ENCODE data around the gene GDE1.

The GDE1 gene

DNA sequence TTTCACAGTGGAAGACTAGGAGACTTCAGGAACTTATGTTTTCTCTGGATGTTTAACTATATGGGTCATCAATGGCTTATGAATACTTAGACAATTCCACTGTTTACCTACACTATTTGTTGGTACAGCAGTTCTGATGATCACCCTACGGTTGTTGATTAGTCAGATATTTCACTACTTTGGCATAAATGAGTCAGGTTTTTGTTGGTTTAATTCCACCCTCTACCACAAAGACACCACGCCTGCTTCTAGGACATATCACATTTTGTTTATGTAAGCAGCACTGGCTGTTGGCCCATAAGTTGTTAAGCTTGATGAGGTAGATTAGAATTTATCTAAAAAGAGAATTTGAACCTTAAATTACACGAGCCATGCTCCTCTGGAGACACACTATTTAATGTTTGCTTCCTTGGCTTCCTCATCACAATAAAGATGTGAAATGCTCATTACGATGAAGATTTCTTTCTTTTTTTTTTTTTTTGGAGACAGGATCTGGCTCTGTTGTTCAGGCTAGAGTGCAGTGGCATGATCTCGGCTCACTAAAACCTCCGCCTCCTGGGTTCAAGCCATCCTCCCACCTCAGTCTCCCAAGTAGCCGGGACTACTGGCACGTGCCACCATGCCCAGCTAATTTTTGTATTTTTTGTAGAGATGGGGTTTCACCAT lies 4.3 kb downstream of the GDE1 start:
- Histone ChIP-seq H3K27me3 (ENCODE audit: low read length) (no peaks in the 10 kb centered on the region), H3K27ac (ENCODE audit: low read depth, low read length) (no peak overlapping the region), H3F3A (ENCODE audit: insufficient read depth) (peaks cover 4% of the 10 kb centered on the region), H3K36me3 (ENCODE audit: low read length) (peaks cover 18% of the 10 kb centered on the region), H3K9me2 (replicated peaks; ENCODE audit: insufficient read depth, low read length) (no peaks in the 10 kb centered on the region), H3K79me2 (ENCODE audit: insufficient read depth, low read length) (peaks cover 38% of the 10 kb centered on the region), H2AFZ (ENCODE audit: low read depth, low read length, severe bottlenecking) (no peak overlapping the region), H3K9ac (ENCODE audit: low read length) (no peak overlapping the region), H3K9me3 (ENCODE audit: insufficient read depth, low read length) (no peaks in the 10 kb centered on the region), H3K4me2 (ENCODE audit: low read depth, low read length, poor library complexity, severe bottlenecking) (no peak overlapping the region), H4K20me1 (ENCODE audit: low read depth, low read length) (no peaks in the 10 kb centered on the region), H3K4me3 (ENCODE audit: insufficient read depth, low read length, poor library complexity, severe bottlenecking) (no peak overlapping the region)
- no peak for TF ChIP-seq EZH2phosphoT487 (conservative IDR thresholded peaks at IDR 0.05; ENCODE audit: low read length)
- TF ChIP-seq, protein P1, sequence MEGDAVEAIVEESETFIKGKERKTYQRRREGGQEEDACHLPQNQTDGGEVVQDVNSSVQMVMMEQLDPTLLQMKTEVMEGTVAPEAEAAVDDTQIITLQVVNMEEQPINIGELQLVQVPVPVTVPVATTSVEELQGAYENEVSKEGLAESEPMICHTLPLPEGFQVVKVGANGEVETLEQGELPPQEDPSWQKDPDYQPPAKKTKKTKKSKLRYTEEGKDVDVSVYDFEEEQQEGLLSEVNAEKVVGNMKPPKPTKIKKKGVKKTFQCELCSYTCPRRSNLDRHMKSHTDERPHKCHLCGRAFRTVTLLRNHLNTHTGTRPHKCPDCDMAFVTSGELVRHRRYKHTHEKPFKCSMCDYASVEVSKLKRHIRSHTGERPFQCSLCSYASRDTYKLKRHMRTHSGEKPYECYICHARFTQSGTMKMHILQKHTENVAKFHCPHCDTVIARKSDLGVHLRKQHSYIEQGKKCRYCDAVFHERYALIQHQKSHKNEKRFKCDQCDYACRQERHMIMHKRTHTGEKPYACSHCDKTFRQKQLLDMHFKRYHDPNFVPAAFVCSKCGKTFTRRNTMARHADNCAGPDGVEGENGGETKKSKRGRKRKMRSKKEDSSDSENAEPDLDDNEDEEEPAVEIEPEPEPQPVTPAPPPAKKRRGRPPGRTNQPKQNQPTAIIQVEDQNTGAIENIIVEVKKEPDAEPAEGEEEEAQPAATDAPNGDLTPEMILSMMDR (IDR thresholded peaks at IDR 0.05; ENCODE audit: insufficient read depth, low read length, poor library complexity, severe bottlenecking), result no peak

DNA sequence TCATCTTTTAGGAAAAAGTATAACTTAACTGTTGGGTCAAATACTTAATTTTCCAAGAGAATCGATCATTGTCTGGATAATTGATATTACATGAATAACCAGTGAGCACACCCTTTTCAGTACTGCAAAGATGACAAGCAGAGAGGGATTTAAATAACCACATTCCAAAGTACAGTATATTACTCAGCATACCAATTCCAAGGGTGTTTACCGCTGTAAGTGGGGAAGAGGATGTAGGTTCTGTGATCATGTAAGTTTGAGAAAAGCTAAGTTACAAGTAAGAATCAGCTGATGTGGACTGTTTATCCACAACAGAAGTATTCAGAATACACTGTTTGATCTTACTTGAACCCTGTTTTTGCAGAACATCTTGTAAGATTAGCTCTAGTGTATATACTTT lies 6.1 kb downstream of the GDE1 start:
- Histone ChIP-seq H2AFZ (ENCODE audit: low read depth, low read length, severe bottlenecking) (no peak overlapping the region), H3F3A (ENCODE audit: insufficient read depth) (no peaks in the 10 kb centered on the region), H3K79me2 (ENCODE audit: insufficient read depth, low read length) (peaks cover 28% of the 10 kb centered on the region), H3K4me3 (ENCODE audit: insufficient read depth, low read length, poor library complexity, severe bottlenecking) (no peak overlapping the region), H4K20me1 (ENCODE audit: low read depth, low read length) (no peaks in the 10 kb centered on the region), H3K36me3 (ENCODE audit: low read length) (peaks cover 22% of the 10 kb centered on the region), H3K27ac (ENCODE audit: low read depth, low read length) (no peak overlapping the region), H3K27me3 (ENCODE audit: low read length) (no peaks in the 10 kb centered on the region), H3K4me2 (ENCODE audit: low read depth, low read length, poor library complexity, severe bottlenecking) (no peak overlapping the region), H3K9me3 (ENCODE audit: insufficient read depth, low read length) (no peaks in the 10 kb centered on the region), H3K9ac (ENCODE audit: low read length) (no peak overlapping the region), H3K9me2 (replicated peaks; ENCODE audit: insufficient read depth, low read length) (no peaks in the 10 kb centered on the region)
- no peak for TF ChIP-seq EZH2phosphoT487 (conservative IDR thresholded peaks at IDR 0.05; ENCODE audit: low read length)
- TF ChIP-seq, protein P1 (IDR thresholded peaks at IDR 0.05; ENCODE audit: insufficient read depth, low read length, poor library complexity, severe bottlenecking), result no peak

DNA sequence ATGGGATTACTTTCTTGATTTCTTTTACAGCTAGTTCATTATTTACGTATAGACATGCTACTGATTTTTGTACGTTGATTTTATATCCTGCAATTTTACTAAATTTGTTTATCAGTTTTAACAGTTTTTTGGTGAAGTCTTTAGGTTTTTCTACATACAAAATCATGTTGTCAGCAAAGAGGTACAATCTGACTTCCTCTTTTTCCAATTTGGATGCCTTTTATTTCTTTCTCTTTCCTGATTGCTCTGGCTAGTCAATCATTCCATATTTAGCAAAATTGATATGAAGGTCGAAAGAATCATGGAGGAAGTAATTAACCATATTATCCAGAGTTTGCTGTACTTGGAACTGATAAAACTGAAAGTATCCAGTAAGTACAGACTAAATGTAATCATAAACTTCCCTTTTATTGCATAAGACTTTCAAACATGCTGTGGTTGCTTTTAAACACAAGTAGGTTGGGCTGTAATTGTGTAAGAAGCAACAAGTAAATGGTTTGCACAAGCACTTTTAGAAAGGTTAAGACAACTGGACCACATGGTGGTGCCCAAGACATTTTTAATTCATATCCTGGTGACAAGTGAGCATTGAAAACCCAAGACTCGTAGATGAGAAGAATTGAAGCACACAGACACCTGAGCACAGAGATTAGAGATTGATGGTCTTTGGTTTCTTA lies 8.4 kb downstream of the GDE1 start:
- Histone ChIP-seq H3K27me3 (ENCODE audit: low read length) (no peaks in the 10 kb centered on the region), H3K79me2 (ENCODE audit: insufficient read depth, low read length) (peaks cover 8% of the 10 kb centered on the region; the same call in 1 of the 2 replicates), H3K27ac (ENCODE audit: low read depth, low read length) (no peak overlapping the region), H2AFZ (ENCODE audit: low read depth, low read length, severe bottlenecking) (no peak overlapping the region), H4K20me1 (ENCODE audit: low read depth, low read length) (no peaks in the 10 kb centered on the region), H3K4me2 (ENCODE audit: low read depth, low read length, poor library complexity, severe bottlenecking) (no peak overlapping the region), H3K4me3 (ENCODE audit: insufficient read depth, low read length, poor library complexity, severe bottlenecking) (no peak overlapping the region), H3F3A (ENCODE audit: insufficient read depth) (no peaks in the 10 kb centered on the region), H3K9ac (ENCODE audit: low read length) (no peak overlapping the region), H3K9me2 (replicated peaks; ENCODE audit: insufficient read depth, low read length) (no peaks in the 10 kb centered on the region), H3K36me3 (ENCODE audit: low read length) (peaks cover 22% of the 10 kb centered on the region), H3K9me3 (ENCODE audit: insufficient read depth, low read length) (no peaks in the 10 kb centered on the region)
- TF ChIP-seq, protein P1 (IDR thresholded peaks at IDR 0.05; ENCODE audit: insufficient read depth, low read length, poor library complexity, severe bottlenecking), result no peak
- no peak for TF ChIP-seq EZH2phosphoT487 (conservative IDR thresholded peaks at IDR 0.05; ENCODE audit: low read length)

Measured in SU-DHL-6 (cell line).